CD4-positive, alpha-beta T cell treated with Interleukin-12 subunit alpha and Interleukin-12 subunit beta, for 1 hour (primary cell): ENCODE results near the gene CCT3.
A peak's percentile ranks its signal among the peaks of the same experiment; 100 is the strongest.

Experiments used
- DNase-seq: peaks from one replicate; pipeline ENCODE4 v3.0.0-alpha.2; 2020

CCT3 gene

DNA sequence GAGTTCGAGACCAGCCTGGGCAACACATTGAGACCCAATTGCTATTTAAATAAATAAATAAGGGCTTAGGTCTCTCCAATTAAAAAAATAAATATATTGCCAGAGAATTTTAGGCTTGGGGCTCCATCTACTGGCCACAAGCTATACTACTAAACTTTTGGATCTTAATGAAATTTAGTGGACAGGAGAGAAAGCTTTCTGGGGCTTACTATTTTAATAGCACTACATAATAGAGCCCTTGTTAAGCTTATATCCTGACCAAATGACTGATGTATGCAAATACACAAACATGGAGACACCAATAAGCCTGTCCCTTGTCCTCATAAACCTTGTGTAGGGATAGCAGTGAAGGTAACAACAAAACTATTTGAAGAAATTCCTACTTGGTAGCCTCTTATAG is 18.4 kb downstream of the CCT3 start:
- DNase-seq: peak; percentile 42

DNA sequence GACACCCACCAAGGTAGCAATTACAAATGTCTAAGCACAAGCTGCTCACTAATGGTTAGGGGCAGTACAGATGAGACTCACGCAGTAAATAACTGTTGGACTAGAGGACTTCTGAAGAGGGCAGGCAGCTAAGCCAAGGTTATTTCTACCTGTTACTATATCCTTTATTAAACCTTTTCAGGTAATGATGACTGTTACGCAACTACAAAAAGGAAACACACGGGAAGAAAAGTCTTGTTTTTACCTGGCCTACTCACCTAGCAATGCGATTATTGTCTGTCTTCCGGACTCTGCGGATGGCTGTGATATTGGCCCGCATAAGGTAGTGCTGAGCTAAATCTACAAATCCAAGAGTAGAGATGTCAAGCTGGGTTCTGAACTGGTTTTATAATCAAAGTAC is 21.2 kb downstream of the CCT3 start:
- DNase-seq: no peak

DNA sequence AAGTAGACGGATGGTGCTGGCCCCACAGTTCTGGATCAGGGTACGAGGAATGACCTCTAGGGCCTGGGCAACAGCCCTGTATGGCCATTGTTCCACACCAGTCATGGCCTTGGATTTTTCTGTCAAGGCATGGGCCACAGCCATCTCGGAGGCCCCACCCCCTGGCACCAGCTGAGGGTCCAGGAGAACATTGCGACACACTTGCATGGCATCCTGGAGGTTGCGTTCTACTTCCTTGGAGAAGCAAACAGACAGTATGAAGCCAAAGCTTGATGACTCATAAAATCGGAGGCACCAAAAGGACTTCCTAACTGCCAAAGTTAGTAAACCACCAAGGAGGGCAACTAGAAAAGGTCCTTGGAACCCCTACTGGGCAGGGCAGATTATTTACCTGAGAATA is 27.1 kb downstream of the CCT3 start:
- DNase-seq: no peak

DNA sequence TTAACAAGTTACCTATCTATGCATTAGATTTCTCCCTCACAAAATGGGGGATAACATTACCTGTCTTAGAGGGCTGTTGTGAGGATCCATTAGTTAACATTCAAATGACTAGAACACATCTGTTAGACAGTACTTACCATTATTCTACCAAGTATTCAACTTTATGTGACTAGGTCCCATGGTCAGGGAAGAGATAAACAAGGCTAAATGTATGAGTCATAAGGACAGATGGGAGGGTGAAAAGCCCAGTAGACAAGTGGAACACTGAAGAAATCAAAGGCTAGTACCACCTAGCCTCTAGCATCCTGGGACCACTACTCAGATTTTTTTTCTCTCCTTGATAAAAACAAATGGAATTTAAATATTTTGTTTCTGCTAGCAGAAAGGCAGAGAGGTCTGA is 30.0 kb downstream of the CCT3 start:
- no peak for DNase-seq

DNA sequence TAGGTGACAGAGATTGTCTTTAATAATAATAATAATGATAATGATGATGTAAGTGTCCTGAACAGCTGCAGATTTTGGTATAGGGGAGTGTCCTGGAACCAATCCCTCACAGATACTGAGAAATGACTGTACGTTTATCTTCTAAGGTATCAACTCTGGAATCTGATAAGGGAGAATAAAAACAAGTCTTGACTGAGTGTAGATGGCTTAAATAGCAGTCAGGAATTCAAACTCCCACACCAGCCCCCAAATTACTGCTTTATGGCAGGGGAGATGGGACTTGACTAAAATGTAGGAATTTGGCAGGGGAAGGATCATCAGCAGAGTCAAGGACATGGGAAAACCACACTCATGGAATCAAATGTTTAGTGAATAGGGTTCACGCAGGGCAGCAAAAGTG is 32.9 kb downstream of the CCT3 start:
- DNase-seq: no peak

DNA sequence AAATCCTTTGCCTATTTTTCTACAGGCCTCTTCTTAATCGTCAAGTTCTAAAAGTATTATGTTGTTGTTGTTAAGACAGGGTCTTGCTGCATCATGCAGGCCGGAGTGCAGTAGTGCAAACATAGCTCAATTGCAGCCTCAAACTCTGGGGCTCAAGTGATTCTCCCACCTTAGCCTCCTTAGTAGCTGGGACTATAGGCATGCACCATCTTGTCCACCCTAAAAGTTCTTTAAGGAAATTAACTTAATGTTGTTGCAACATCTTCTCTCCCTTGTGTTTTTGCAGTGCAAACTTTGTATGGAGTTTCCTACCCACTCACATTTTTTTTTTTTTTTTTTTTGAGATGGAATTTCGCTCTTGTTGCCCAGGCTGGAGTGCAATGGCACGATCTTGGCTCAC is 34.9 kb downstream of the CCT3 start:
- no peak for DNase-seq

DNA sequence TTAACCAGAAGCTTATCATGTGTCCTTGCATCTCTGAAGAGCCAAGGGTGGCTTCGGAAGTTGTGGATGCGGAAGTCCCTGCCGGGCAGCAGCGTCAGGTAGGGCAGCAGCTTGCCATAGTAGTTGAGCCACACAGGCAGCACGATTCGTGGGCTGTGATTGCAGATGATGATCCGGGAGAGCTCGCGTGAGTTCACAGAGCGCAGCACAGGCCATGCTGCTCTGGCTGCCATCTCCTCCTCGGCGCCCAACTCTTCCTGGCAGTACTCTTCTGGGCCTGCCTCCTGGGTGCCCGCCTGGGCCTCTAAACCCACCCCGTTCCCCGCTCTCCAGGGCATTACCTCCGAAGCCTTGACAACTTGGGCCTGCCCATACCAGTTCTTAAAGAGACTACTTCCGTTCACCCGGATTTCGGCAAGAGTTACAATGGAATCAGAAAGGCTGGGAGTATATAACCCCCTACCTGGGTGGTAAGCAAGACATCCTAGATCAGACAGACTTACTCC is 39.2 kb downstream of the CCT3 start, which contains the start of gene VHLL:
Gene VHLL, minus strand, starts transcription at position 456 of the 506 bp plus-strand sequence. Its CDS starts 118 bp downstream, at position 338.
- DNase-seq: no peak

DNA sequence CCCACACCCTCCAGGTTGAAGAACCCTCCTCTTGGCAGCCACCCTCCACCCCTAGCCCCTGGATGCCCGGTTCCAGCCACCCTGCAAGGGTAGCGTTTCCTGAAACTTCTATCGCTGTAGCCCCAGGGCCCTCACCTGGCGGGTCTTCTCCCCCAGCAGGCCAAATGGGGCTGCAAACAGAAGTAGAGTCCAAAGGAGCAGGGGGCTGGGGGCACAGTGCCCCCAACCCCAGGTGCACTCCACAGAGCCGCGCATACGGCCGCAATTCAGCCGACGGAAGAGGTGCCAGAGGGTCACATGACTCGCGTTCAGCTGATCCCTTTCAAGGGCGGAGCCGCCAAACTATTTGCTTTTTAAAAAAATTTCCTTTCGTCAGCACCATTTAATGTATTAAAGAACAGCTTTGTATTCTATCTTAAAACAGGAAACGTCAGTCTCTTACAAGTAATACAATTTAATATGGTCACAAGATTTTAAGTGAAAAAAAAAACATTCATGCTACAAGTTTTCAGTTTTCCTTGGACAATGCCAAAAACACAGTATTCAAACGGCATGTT is 42.6 kb downstream of the CCT3 start, which contains the start of gene GLMP:
Gene GLMP, minus strand, starts transcription at position 289 of the 557 bp plus-strand sequence. Its CDS starts 34 bp downstream, at position 255.
- DNase-seq: peak; percentile 61

DNA sequence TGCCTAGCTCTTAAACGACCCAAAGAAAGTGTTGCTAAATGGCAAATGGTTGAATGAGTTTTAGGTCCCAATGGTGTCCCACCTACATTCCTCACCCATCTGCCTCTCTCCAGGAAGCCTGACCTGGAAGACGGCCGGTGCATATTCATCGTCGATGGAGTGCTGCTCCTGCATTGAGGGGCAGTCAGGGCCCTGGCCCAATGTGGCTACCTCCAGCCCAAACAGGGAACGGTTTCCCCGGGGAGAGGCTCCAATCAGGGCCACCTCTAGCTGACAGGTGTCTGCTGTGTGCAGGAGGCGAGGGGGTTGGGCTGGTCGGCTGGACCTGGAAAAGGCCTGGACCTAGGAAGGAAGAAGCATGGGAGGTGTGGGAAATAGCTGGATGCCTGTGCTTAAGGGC is 44.2 kb downstream of the CCT3 start:
- DNase-seq: no peak

DNA sequence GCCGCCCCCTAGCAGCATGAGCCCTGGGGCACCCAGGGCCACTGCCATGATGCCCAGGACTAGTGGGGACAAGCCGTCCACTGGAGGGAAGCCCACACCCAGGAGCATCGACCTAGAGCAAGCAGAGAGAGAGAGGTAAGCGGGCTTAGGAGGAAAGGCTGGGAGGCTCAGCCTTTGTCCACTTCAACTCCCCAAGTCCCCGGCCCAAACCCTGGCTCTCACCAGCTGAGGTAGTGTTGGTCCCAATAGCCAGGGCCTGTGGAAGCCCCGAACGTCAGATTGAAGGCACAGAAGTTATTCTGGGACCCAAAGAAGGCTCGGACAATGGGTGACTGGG is 45.0 kb downstream of the CCT3 start:
- DNase-seq: no peak

DNA sequence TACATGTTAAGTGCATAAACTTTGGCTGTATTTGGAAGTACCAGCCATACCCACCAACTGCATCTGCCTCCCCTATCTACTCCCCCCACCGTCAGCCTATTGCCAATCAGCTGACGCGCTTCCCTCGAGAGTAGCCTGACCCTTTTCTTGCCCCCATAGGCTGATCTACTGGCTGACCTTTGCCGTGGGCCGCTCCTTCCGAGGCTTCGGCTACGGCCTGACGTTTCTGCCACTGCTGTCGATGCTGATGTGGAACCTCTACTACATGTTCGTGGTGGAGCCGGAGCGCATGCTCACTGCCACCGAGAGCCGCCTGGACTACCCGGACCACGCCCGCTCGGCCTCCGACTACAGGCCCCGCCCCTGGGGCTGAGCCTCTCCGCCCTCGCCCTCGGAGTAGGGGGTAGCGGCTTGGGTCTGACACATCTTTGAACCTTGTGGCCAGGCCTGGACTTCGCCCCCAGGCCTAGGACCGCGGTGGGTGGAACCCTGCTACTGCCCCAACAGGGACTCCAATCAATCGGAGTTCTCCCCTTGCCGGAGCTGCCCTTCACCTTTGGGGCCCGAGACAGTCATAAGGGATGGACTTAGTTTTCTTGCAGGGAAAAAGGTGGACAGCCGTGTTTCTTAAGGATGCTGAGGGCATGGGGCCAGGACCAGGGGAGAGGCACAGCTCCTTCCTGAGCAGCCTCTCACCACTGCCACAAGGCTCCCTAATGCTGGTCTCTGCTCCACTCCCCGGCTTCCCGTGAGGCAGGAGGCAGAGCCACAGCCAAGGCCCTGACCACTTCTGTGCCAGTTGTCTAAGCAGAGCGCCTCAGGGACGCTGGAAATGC is 46.6 kb downstream of the CCT3 start:
- peak; percentile 21 for DNase-seq

DNA sequence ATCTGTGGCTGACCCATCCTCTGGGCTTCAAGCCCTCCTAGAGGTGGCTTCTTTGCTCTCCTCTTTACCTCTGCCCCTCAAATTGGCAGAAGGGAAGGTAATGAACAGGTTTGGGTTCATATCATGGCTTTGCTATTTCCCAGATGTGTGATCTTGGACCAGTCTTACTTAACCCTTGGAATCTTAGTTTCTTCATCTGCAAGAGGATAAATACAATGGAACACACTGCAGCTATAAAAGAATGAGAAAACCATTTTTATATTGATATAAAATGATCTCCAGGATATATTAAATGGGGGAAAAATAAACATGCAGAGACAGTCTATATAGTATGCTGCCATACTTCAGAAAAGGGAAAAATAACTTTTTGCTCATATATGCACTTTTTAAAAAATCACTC is 48.2 kb downstream of the CCT3 start:
- no peak for DNase-seq

DNA sequence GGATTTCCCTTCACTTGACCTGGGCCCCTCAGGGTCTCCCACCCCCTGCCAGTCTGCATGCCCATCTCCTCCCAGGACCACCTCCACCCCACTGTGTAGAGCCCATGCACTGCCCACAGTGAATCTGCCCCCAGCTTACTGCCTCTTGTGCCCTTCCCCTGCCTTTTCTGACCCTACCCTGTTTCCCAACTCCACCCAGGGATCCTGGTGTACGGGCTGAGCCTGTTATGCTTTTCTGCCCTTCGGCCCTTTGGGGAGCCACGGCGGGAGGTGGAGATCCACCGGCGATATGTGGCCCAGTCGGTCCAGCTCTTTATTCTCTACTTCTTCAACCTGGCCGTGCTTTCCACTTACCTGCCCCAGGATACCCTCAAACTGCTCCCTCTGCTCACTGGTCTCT is 52.0 kb downstream of the CCT3 start:
- no peak for DNase-seq

DNA sequence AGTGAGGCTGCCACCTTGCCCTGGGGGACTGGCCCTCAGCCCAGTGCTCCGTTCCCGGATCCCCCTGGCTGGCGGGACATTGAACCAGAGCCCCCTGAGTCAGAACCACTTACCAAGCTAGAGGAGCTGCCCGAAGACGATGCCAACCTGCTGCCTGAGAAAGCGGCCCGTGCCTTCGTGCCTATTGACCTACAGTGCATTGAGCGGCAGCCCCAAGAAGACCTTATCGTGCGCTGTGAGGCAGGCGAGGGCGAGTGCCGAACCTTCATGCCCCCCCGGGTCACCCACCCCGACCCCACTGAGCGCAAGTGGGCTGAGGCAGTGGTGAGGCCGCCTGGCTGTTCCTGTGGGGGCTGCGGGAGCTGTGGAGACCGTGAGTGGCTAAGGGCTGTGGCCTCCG is 52.7 kb downstream of the CCT3 start:
- no peak for DNase-seq

DNA sequence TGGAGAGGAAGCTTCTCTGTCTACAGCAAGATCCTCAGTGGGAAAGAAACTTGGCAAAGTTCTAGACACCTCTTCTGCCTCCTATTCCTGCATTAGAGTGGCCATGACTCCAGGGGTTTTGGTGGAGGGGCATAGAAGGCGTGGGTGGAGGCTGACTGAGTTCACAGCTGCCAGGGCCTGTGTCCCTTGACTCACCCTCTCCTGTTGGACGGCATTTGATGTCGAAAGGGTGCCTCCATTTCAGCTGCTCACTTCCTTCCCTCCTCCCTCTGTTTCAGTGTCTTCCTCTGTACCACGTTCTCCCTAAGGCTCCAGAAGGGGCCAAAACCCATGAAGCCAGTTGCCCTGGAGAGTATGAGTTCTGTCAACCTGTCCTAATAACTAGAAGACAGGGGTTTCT is 53.3 kb downstream of the CCT3 start:
- no peak for DNase-seq

DNA sequence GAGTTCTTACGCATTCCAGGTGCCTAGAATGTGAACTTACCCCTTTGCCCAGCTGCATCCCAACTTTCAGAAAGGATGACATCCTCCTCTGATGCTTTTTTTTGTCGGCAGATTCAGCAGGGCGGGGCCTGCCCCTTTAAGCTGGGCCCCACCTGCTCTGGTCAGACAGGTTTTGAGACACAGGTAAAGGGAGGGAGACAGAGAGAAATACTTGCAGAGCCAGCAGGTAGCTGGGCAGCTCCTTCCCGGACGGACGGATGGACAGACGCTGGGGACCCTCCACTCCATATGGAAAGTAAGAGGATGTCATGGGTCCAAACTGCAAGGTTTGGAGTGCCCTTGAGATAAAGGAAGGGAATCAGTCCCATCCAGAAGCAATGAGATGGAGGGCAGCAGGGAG is 54.0 kb downstream of the CCT3 start, which contains the start of gene TMEM79:
Gene TMEM79, plus strand, starts transcription at position 214 of the 400 bp plus-strand sequence. CDS start 902 bp downstream, outside the sequence.
- DNase-seq: no peak

DNA sequence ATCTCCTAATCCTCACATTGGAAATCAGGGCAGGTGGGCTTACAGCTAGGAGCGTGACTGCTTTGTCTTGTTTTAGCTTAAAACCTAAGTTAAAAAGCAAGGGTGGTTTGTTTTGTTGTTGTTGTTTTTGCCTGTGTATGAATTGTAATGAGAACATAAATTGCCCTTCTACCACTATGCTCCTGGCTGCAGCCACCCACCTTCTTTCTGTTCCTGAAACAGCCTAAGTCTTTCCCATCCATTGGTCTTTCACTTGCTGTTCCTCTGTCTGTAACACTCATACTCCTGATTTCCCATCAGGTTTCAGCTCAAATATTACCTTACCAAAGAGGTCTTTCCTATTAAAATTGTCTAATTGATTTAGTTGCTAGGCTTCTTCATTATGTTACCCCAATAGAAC is 54.6 kb downstream of the CCT3 start:
- no peak for DNase-seq

DNA sequence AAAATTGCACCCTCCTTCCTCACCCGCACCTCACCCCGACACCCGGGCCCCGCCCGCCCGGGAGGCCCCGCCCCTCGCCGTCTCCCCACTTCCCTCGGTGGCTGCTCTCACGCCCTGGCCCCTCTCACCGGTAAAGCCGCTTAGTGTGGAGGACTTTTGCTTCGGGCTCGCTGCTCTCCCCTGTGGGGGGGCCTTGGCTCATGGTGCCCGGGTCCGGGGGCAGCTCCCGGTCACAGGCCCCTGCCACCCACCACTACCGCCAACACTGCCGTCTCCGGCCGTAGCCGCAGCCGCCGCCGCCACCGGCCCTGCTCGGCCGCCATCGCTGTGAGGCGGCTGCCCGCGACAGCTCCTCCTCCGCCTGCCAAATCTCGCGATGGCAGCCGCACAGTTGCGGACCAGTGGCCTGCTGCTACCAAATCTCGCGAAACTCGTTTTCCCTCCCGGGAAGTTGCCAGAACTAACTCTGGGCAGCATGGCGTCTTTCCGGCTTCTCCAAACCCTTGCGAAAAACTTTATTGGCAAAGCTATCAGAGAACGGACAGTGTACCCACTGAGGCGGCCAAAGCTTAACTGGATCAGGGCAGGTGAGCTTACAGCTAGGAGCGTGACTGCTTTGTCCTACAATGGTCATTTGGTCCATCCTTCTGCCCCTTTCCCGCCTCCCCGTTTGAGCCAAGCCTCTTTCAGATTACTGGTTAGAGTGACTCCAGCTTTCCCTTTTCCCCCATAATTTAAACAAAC is 55.4 kb downstream of the CCT3 start, which contains the start of gene SMG5:
Gene SMG5, minus strand, starts transcription at position 347 of the 744 bp plus-strand sequence. Its CDS starts 145 bp downstream, at position 202.
- DNase-seq: peak; percentile 98

DNA sequence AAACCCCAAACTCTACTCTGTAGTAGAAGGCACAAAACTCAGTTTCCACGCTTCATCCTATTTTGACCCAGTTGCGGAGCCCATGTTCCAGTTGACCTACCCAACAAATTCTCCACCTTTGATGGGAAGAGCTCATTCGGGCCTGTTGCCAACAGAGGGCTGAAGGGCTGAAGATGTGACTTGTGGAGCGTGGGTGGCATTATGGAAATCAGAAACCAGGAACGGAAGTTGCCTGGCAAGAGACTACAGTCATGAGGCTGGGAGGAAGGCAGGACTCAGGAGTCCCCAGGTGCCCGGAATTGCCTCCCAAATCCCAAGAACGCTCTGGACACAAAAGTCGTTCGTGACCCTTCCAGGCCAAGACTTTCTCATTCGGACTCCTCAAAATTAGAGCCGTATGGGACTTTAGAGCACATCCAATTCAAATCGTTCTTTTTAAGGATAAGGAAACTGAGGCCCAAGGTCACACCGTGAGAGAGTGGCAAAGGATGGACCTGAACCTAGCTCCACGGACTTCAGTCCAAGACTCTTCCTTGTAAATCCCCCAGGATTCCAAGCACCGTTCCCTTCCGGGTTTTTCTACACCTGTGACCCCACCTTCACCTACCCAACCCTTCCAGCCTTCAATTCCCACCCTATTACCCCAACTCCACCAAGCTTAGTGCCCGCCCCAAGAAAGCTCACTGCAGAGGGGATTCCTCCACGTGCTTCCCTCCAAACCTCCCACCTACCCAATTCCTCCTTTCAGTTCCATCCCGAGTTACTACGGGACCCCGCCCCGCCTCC is 56.2 kb downstream of the CCT3 start:
- DNase-seq: peak; percentile 9

DNA sequence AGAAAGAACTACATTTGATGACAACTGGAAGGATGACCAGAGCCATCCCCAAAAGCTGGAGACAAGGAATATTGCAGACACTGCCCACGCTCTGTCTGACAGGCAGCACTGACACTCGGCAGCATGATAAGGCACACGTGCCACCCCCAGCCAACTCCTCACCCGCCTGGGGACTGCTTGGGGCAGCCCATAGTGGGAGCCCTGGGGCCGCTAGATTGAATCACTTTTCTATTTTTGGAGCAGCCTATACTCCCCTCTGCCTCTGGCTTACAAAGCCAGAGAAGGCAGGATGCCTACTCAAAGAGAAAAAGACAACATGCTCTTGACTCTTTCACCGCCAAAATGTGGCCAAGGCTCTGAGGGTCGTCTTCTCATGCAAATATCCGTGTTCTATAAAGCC is 56.8 kb downstream of the CCT3 start:
- peak; percentile 27 for DNase-seq

DNA sequence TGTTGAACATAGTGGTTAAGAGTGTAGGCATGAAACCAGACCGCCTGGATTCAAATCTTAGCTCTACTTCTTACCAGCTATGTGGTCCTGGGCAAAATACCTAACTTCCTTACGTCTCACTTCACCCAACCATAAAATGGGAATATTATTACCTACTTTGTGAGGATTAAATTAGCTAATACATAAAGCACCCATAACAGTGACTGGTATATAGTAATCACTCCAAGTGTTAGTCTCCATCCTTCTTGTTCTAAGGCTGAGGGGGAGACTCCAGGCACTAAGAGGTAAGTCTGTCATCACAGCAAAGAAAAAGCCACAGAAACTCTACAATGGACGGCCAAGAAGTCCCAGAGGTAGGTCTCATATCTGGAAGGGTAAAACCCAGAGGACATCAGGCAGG is 58.3 kb downstream of the CCT3 start:
- no peak for DNase-seq

DNA sequence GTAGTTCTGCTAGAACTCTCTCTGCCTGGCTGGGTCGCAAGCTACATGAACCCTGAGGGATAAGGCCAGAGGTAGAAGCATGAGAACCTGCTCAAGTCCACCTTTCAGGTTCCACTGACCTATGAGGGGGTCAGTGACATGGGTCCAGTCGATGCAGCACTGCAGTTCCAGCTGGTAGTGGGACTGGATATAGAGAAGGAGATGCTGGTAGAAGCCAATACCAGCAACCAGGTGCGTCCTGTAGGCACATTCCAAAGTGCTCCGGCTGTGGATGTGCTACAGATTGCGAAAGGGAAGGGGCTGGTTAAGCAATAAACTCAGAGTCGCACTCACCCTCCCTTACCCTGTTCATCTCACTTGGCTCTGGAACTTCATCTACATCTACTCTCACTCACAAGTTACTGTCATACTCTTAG is 61.1 kb downstream of the CCT3 start:
- no peak for DNase-seq

DNA sequence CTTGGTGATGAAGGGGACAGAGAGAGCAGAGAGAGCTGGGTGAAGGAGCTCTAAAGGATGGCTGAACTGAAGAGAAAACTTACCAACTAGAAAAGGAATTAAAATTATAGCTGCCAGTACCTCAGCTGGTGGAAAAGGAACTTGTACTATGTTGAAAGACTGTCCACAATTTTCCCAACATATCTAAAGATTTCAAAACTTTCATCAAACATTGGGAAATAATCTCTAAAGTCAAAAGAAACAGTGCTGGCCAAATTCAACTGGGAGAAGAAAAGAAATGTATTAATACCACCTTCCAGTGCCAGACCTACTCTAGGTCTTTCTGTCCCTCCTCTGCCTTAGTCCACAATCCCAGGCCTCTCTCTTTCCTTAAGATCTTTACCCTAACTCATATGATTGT is 61.6 kb downstream of the CCT3 start:
- no peak for DNase-seq
